Breast epithelium (tissue), 3 donors: Measurements from ENCODE around the gene EFCAB14.

Experiments used
- CTCF ChIP-seq, 3 donors: fragments of 450-650 bp; IDR thresholded peaks; one replicate each; pipeline ENCODE4 v1.5.1; 2016 to 2017; ENCODE audit warnings: antibody characterized with exemption in 3 of 3, mild to moderate bottlenecking in 3 of 3, moderate library complexity in 3 of 3
- POLR2AphosphoS5 ChIP-seq, 3 donors: sonication (generic); formaldehyde crosslinking; IDR thresholded peaks; one replicate each; pipeline ENCODE4 v1.6.1; 2017; ENCODE audit warnings: antibody characterized with exemption in 3 of 3

GRCh38 chr1:46721204-46721603, 2.3 kb upstream of the EFCAB14 start:
- TF ChIP-seq CTCF (IDR thresholded peaks at IDR 0.05) (no peak), POLR2AphosphoS5 (IDR thresholded peaks at IDR 0.05) (no peak)
